Activated CD8-positive, alpha-beta T cell treated with anti-CD3 and anti-CD28 coated beads, Interleukin-2, amount 10 ng/mL, durations not matched to agents 7 days and 5 days (primary cell): ENCODE data around the gene RFX8. TPM values are rescaled to one million over a fixed set of nuclear protein-coding genes. Genes with fewer than 3 reads are reported as not detected.
A peak's percentile ranks its signal among the peaks of the same experiment; 100 is the strongest.

Source experiments
- ATAC-seq: fragments of 150-1000 bp; cut with Tn5 transposase; one replicate; pipeline ENCODE4 v1.10.0; 2021; ENCODE audit warnings: moderate library complexity
- CTCF ChIA-PET: fragments of 350-600 bp; sonication (Branson Sonifier 250); formaldehyde crosslinking; loops from one replicate; lab custom pipeline; 2021; ENCODE audit warnings: antibody characterized with exemption; lab: Charles Lee
- POLR2A ChIA-PET: fragments of 350-600 bp; sonication (Branson Sonifier 250); formaldehyde crosslinking; loops from one replicate; lab custom pipeline; 2021; ENCODE audit warnings: antibody characterized with exemption; lab: Charles Lee
- DNase-seq: peaks from one replicate; pipeline ENCODE4 v3.0.0-alpha.2; 2020
- H3K27ac Mint-ChIP-seq: one replicate; pipeline ENCODE4 v1.8.0; 2021; ENCODE audit warnings: mild to moderate bottlenecking, mixed read lengths
- H3K27me3 Mint-ChIP-seq: one replicate; pipeline ENCODE4 v1.8.0; 2021; ENCODE audit warnings: low read depth, mixed read lengths
- H3K36me3 Mint-ChIP-seq: one replicate; pipeline ENCODE4 v1.8.0; 2021; ENCODE audit warnings: low read depth, mixed read lengths
- H3K4me1 Mint-ChIP-seq: one replicate; pipeline ENCODE4 v1.8.0; 2021; ENCODE audit warnings: low read depth, mixed read lengths
- H3K4me3 Mint-ChIP-seq: one replicate; pipeline ENCODE4 v1.8.0; 2021; ENCODE audit warnings: mild to moderate bottlenecking, mixed read lengths
- H3K9me3 Mint-ChIP-seq: one replicate; pipeline ENCODE4 v1.8.0; 2022; ENCODE audit warnings: mixed read lengths; ENCODE audit not compliant: insufficient read depth
- total RNA-seq, 2 experiments: library from RNA; stranded (reverse); gene quantifications; one replicate each; pipeline ENCODE4 v1.2.3, GENCODE V29; 2021

The RFX8 gene
- 1 to 10 TPM; 2.2 to 2.8 TPM for total RNA-seq

- peak within 1 kb of the TSS; percentile 83 for H3K4me3 Mint-ChIP-seq
- H3K36me3 Mint-ChIP-seq, result peaks cover 5% of the 10 kb centered on the region
- peaks cover 62% of the 10 kb centered on the region for H3K4me1 Mint-ChIP-seq
- DNase-seq (peak; percentile 84), ATAC-seq (peak; percentile 82)
- H3K27ac Mint-ChIP-seq, result peak within 1 kb of the TSS; percentile 93
- POLR2A ChIA-PET, result interaction anchor here (0.6 to 1.6 kb wide), 20 partner anchors 12 to 469 kb away, joined by 3 to 9 read pairs (median 4); partner anchors contain the start of gene MAP4K4
- CTCF ChIA-PET, result interaction anchor here (1.1 to 1.5 kb wide), 8 partner anchors 12 to 224 kb away, joined by 3 to 6 read pairs (median 4); no protein-coding TSS in a partner anchor
- H3K9me3 Mint-ChIP-seq, result no peaks in the 10 kb centered on the region
- H3K27me3 Mint-ChIP-seq, result peaks cover 5% of the 10 kb centered on the region
Observed at GRCh38 chr2:101474731-101475384, at the start of gene RFX8. TSS of gene RFX8 (minus strand) at chr2:101475112. CDS start at chr2:101466848, 8,264 bp downstream.

GRCh38 chr2:101521487-101521886, 46.6 kb upstream of the RFX8 start:
- ATAC-seq, result no peak
- Mint-ChIP-seq H3K4me3 (no peak overlapping the region), H3K36me3 (no peaks in the 10 kb centered on the region), H3K27ac (no peak overlapping the region), H3K4me1 (peaks cover 30% of the 10 kb centered on the region), H3K9me3 (peaks cover 3% of the 10 kb centered on the region), H3K27me3 (peaks cover 8% of the 10 kb centered on the region)
- no peak for DNase-seq
- POLR2A ChIA-PET, result no interaction called here
- CTCF ChIA-PET, result no interaction called here

- DNase-seq (no peak), ATAC-seq (no peak)
- ChIA-PET CTCF (no interaction called here), POLR2A (no interaction called here)
- peaks cover 5% of the 10 kb centered on the region for H3K9me3 Mint-ChIP-seq
- no peaks in the 10 kb centered on the region for H3K36me3 Mint-ChIP-seq
- H3K4me3 Mint-ChIP-seq, result no peak overlapping the region
- H3K4me1 Mint-ChIP-seq, result peaks cover 38% of the 10 kb centered on the region
- H3K27me3 Mint-ChIP-seq, result peaks cover 3% of the 10 kb centered on the region
- H3K27ac Mint-ChIP-seq, result no peak overlapping the region
Observed at GRCh38 chr2:101520246-101520645, 45.3 kb upstream of the RFX8 start.

GRCh38 chr2:101518578-101519492, 43.9 kb upstream of the RFX8 start:
- DNase-seq, result no peak
- H3K27ac Mint-ChIP-seq, result no peak overlapping the region
- H3K4me3 Mint-ChIP-seq, result no peak overlapping the region
- ATAC-seq, result no peak
- peaks cover 42% of the 10 kb centered on the region for H3K4me1 Mint-ChIP-seq
- CTCF ChIA-PET, result no interaction called here
- H3K27me3 Mint-ChIP-seq, result peaks cover under 1% of the 10 kb centered on the region
- peaks cover 5% of the 10 kb centered on the region for H3K9me3 Mint-ChIP-seq
- no peaks in the 10 kb centered on the region for H3K36me3 Mint-ChIP-seq
- POLR2A ChIA-PET, result no interaction called here

- H3K9me3 Mint-ChIP-seq, result peaks cover 5% of the 10 kb centered on the region
- no peak overlapping the region for H3K27ac Mint-ChIP-seq
- DNase-seq (no peak), ATAC-seq (no peak)
- ChIA-PET POLR2A (no interaction called here), CTCF (no interaction called here)
- no peaks in the 10 kb centered on the region for H3K36me3 Mint-ChIP-seq
- H3K27me3 Mint-ChIP-seq, result no peaks in the 10 kb centered on the region
- H3K4me1 Mint-ChIP-seq, result peaks cover 42% of the 10 kb centered on the region
- no peak overlapping the region for H3K4me3 Mint-ChIP-seq
Observed at GRCh38 chr2:101517758-101518271, 42.9 kb upstream of the RFX8 start.

GRCh38 chr2:101516823-101517690, 42.1 kb upstream of the RFX8 start:
- Mint-ChIP-seq H3K4me3 (no peak overlapping the region), H3K27ac (peak overlapping the region; percentile 18), H3K9me3 (peaks cover 5% of the 10 kb centered on the region), H3K27me3 (peaks cover under 1% of the 10 kb centered on the region), H3K4me1 (peaks cover 42% of the 10 kb centered on the region), H3K36me3 (no peaks in the 10 kb centered on the region)
- DNase-seq (peak; percentile 52), ATAC-seq (peak; percentile 60)
- CTCF ChIA-PET, result no interaction called here
- POLR2A ChIA-PET, result no interaction called here

GRCh38 chr2:101516349-101516748, 41.4 kb upstream of the RFX8 start:
- ChIA-PET POLR2A (no interaction called here), CTCF (no interaction called here)
- no peaks in the 10 kb centered on the region for H3K36me3 Mint-ChIP-seq
- ATAC-seq (no peak), DNase-seq (no peak)
- H3K9me3 Mint-ChIP-seq, result peaks cover 5% of the 10 kb centered on the region
- no peak overlapping the region for H3K27ac Mint-ChIP-seq
- H3K4me1 Mint-ChIP-seq, result peaks cover 42% of the 10 kb centered on the region
- H3K27me3 Mint-ChIP-seq, result peaks cover 4% of the 10 kb centered on the region
- no peak overlapping the region for H3K4me3 Mint-ChIP-seq

- no peak overlapping the region for H3K4me3 Mint-ChIP-seq
- CTCF ChIA-PET, result no interaction called here
- H3K36me3 Mint-ChIP-seq, result no peaks in the 10 kb centered on the region
- H3K4me1 Mint-ChIP-seq, result peaks cover 42% of the 10 kb centered on the region
- POLR2A ChIA-PET, result no interaction called here
- DNase-seq (no peak), ATAC-seq (no peak)
- no peak overlapping the region for H3K27ac Mint-ChIP-seq
- peaks cover 4% of the 10 kb centered on the region for H3K27me3 Mint-ChIP-seq
- peaks cover 5% of the 10 kb centered on the region for H3K9me3 Mint-ChIP-seq
Observed at GRCh38 chr2:101515477-101515876, 40.6 kb upstream of the RFX8 start.

- no peak overlapping the region for H3K27ac Mint-ChIP-seq
- peaks cover 4% of the 10 kb centered on the region for H3K27me3 Mint-ChIP-seq
- peaks cover 27% of the 10 kb centered on the region for H3K4me1 Mint-ChIP-seq
- no peaks in the 10 kb centered on the region for H3K36me3 Mint-ChIP-seq
- H3K4me3 Mint-ChIP-seq, result no peak overlapping the region
- peaks cover 5% of the 10 kb centered on the region for H3K9me3 Mint-ChIP-seq
- ChIA-PET CTCF (no interaction called here), POLR2A (no interaction called here)
- no peak for DNase-seq
- no peak for ATAC-seq
Observed at GRCh38 chr2:101512993-101513392, 38.1 kb upstream of the RFX8 start.

GRCh38 chr2:101511381-101511780, 36.5 kb upstream of the RFX8 start:
- no peak for ATAC-seq
- Mint-ChIP-seq H3K27ac (no peak overlapping the region), H3K9me3 (peaks cover 1% of the 10 kb centered on the region), H3K4me3 (no peak overlapping the region), H3K36me3 (no peaks in the 10 kb centered on the region), H3K27me3 (peaks cover 4% of the 10 kb centered on the region), H3K4me1 (peaks cover 12% of the 10 kb centered on the region)
- ChIA-PET CTCF (no interaction called here), POLR2A (no interaction called here)
- no peak for DNase-seq

GRCh38 chr2:101509499-101510284, 34.8 kb upstream of the RFX8 start:
- ATAC-seq (no peak), DNase-seq (no peak)
- POLR2A ChIA-PET, result no interaction called here
- CTCF ChIA-PET, result no interaction called here
- Mint-ChIP-seq H3K27me3 (peaks cover 4% of the 10 kb centered on the region), H3K9me3 (no peaks in the 10 kb centered on the region), H3K4me3 (no peak overlapping the region), H3K36me3 (no peaks in the 10 kb centered on the region), H3K4me1 (peaks cover under 1% of the 10 kb centered on the region), H3K27ac (no peak overlapping the region)
